Natural killer cell treated with Interleukin-12 subunit alpha and Interleukin-12 subunit beta and Interleukin-15 and Interleukin-18, amount 100 ng/mL, for 72 hours (primary cell): ENCODE measurements around the gene E2F4. TPM values are rescaled to one million over a fixed set of nuclear protein-coding genes. Genes with fewer than 3 reads are reported as not detected.

Experiments
- ATAC-seq, 2 donors: fragments of 150-1000 bp; cut with Tn5 transposase in 1 of 2; sonication (Bioruptor Pico), chemical (Tn5 transposase) in 1 of 2; 2 replicates each; pipeline ENCODE4 v1.10.0; 2021
- DNase-seq: peaks from one replicate; pipeline ENCODE4 v3.0.0; 2022; ENCODE audit warnings: low spot score
- H3K27ac Mint-ChIP-seq, 2 donors: 1 replicate in 1 of 2; 2 replicates in 1 of 2; pipeline ENCODE4 v1.8.0; 2022; ENCODE audit warnings: mixed read lengths in 2 of 2, mild to moderate bottlenecking in 1 of 2, moderate library complexity in 1 of 2
- H3K27me3 Mint-ChIP-seq, 2 donors: 1 replicate in 1 of 2; 2 replicates in 1 of 2; pipeline ENCODE4 v1.8.0; 2022; ENCODE audit warnings: mixed read lengths in 2 of 2
- H3K36me3 Mint-ChIP-seq: one replicate; pipeline ENCODE4 v1.8.0; 2022; ENCODE audit warnings: mixed read lengths
- H3K4me1 Mint-ChIP-seq, 2 donors: 1 replicate in 1 of 2; 2 replicates in 1 of 2; pipeline ENCODE4 v1.8.0; 2022; ENCODE audit warnings: low read depth in 2 of 2, mixed read lengths in 2 of 2, mild to moderate bottlenecking in 1 of 2
- H3K4me3 Mint-ChIP-seq: one replicate; pipeline ENCODE4 v1.8.0; 2022; ENCODE audit warnings: mixed read lengths
- H3K9me3 Mint-ChIP-seq: 2 replicates; pipeline ENCODE4 v1.8.0; 2022; ENCODE audit warnings: mixed read lengths
- total RNA-seq, 2 donors: library from RNA; stranded (reverse); gene quantifications; one replicate each; pipeline ENCODE4 v1.2.3, GENCODE V29; 2022

E2F4 gene
- total RNA-seq, 2 donors from 2014 or later: 110 to 188 TPM

- DNase-seq: peak; percentile 88
- Mint-ChIP-seq H3K27ac (peak overlapping the region; percentile 57 to 81), H3K27me3 (peaks cover 28 to 29% of the 10 kb centered on the region in 2 donors), H3K36me3 (no peaks in the 10 kb centered on the region), H3K9me3 (no peaks in the 10 kb centered on the region), H3K4me1 (peaks cover 47 to 51% of the 10 kb centered on the region in 2 donors), H3K4me3 (peak overlapping the region; percentile 85)
- peak; percentile 83 to 84 for ATAC-seq
Observed at GRCh38 chr16:67173808-67174705, 17.9 kb upstream of the E2F4 start.

GRCh38 chr16:67174706-67175231, 17.2 kb upstream of the E2F4 start:
- peaks cover 47 to 49% of the 10 kb centered on the region in 2 donors for H3K4me1 Mint-ChIP-seq

GRCh38 chr16:67176662-67177061, 15.3 kb upstream of the E2F4 start:
- no peaks in the 10 kb centered on the region for H3K36me3 Mint-ChIP-seq
- no peak overlapping the region for H3K27ac Mint-ChIP-seq
- no peak for DNase-seq
- H3K4me3 Mint-ChIP-seq: no peak overlapping the region
- H3K9me3 Mint-ChIP-seq: no peaks in the 10 kb centered on the region
- peaks cover 12 to 18% of the 10 kb centered on the region in 2 donors for H3K27me3 Mint-ChIP-seq
- ATAC-seq: no peak
- peaks cover 32 to 34% of the 10 kb centered on the region in 2 donors for H3K4me1 Mint-ChIP-seq

More at GRCh38 chr16:67174706-67175231, 17.2 kb upstream of the E2F4 start:
- no peak overlapping the region for H3K4me3 Mint-ChIP-seq
- no peak overlapping the region for H3K27ac Mint-ChIP-seq
- ATAC-seq (no peak), DNase-seq (no peak)
- no peaks in the 10 kb centered on the region for H3K9me3 Mint-ChIP-seq
- H3K27me3 Mint-ChIP-seq: peaks cover 27 to 29% of the 10 kb centered on the region in 2 donors
- H3K36me3 Mint-ChIP-seq: no peaks in the 10 kb centered on the region

GRCh38 chr16:67177743-67178699, 13.9 kb upstream of the E2F4 start:
- ATAC-seq: peak; percentile 39 to 43

GRCh38 chr16:67179421-67180080, 12.4 kb upstream of the E2F4 start:
- Mint-ChIP-seq H3K27me3 (peaks cover 7 to 9% of the 10 kb centered on the region in 2 donors), H3K9me3 (no peaks in the 10 kb centered on the region), H3K4me1 (peaks cover 15 to 19% of the 10 kb centered on the region in 2 donors), H3K27ac (no peak overlapping the region), H3K36me3 (no peaks in the 10 kb centered on the region), H3K4me3 (no peak overlapping the region)
- DNase-seq (no peak), ATAC-seq (no peak)

More at GRCh38 chr16:67177743-67178699, 13.9 kb upstream of the E2F4 start:
- H3K27me3 Mint-ChIP-seq: peaks cover 7 to 14% of the 10 kb centered on the region in 2 donors
- no peaks in the 10 kb centered on the region for H3K9me3 Mint-ChIP-seq
- no peak overlapping the region for H3K27ac Mint-ChIP-seq
- peak overlapping the region; percentile 44 for H3K4me3 Mint-ChIP-seq
- peaks cover 25 to 30% of the 10 kb centered on the region in 2 donors for H3K4me1 Mint-ChIP-seq
- H3K36me3 Mint-ChIP-seq: no peaks in the 10 kb centered on the region
- no peak for DNase-seq

- Mint-ChIP-seq H3K4me1 (peaks cover 17 to 21% of the 10 kb centered on the region in 2 donors), H3K27me3 (peaks cover 7 to 9% of the 10 kb centered on the region in 2 donors), H3K36me3 (no peaks in the 10 kb centered on the region), H3K4me3 (no peak overlapping the region), H3K9me3 (no peaks in the 10 kb centered on the region), H3K27ac (no peak overlapping the region)
- ATAC-seq (no peak), DNase-seq (no peak)
Observed at GRCh38 chr16:67180166-67180565, 11.8 kb upstream of the E2F4 start.

- DNase-seq: no peak
- H3K27ac Mint-ChIP-seq: no peak overlapping the region
- ATAC-seq: no peak
- peaks cover 23 to 24% of the 10 kb centered on the region in 2 donors for H3K4me1 Mint-ChIP-seq
- no peaks in the 10 kb centered on the region for H3K36me3 Mint-ChIP-seq
- H3K27me3 Mint-ChIP-seq: peaks cover 7 to 14% of the 10 kb centered on the region in 2 donors
- H3K9me3 Mint-ChIP-seq: no peaks in the 10 kb centered on the region
- no peak overlapping the region for H3K4me3 Mint-ChIP-seq
Observed at GRCh38 chr16:67181346-67181745, 10.6 kb upstream of the E2F4 start.

- Mint-ChIP-seq H3K36me3 (no peaks in the 10 kb centered on the region), H3K4me3 (no peak overlapping the region)
Observed at GRCh38 chr16:67182288-67182687, 9.7 kb upstream of the E2F4 start.

GRCh38 chr16:67183284-67183626, 8.7 kb upstream of the E2F4 start:
- Mint-ChIP-seq H3K27me3 (peaks cover 0 to 5% of the 10 kb centered on the region in 2 donors), H3K4me3 (no peak overlapping the region), H3K27ac (no peak overlapping the region)

More at GRCh38 chr16:67182288-67182687, 9.7 kb upstream of the E2F4 start:
- Mint-ChIP-seq H3K27me3 (peaks cover 5 to 10% of the 10 kb centered on the region in 2 donors), H3K9me3 (no peaks in the 10 kb centered on the region), H3K27ac (no peak overlapping the region), H3K4me1 (peaks cover 20% of the 10 kb centered on the region in 2 donors)
- ATAC-seq: no peak
- no peak for DNase-seq

GRCh38 chr16:67183627-67184452, 8.1 kb upstream of the E2F4 start, which contains the start of gene MATCAP1:
Gene MATCAP1, minus strand, starts transcription at chr16:67183963. Its CDS starts 3,353 bp downstream, at chr16:67180610.
- Mint-ChIP-seq H3K9me3 (no peaks in the 10 kb centered on the region), H3K27ac (no peak within 1 kb of the TSS), H3K36me3 (no peaks in the 10 kb centered on the region), H3K4me3 (peak within 1 kb of the TSS; percentile 85), H3K27me3 (peaks cover 0 to 5% of the 10 kb centered on the region in 2 donors), H3K4me1 (peaks cover 10% of the 10 kb centered on the region in 2 donors)
- ATAC-seq (peak; percentile 97), DNase-seq (peak; percentile 95)

More at GRCh38 chr16:67183284-67183626, 8.7 kb upstream of the E2F4 start:
- no peak for ATAC-seq
- Mint-ChIP-seq H3K9me3 (no peaks in the 10 kb centered on the region), H3K4me1 (peaks cover 14% of the 10 kb centered on the region in 2 donors), H3K36me3 (no peaks in the 10 kb centered on the region)
- DNase-seq: no peak

GRCh38 chr16:67184453-67184994, 7.4 kb upstream of the E2F4 start:
- Mint-ChIP-seq H3K27me3 (peaks cover 0 to 5% of the 10 kb centered on the region in 2 donors), H3K36me3 (no peaks in the 10 kb centered on the region), H3K27ac (no peak overlapping the region), H3K9me3 (no peaks in the 10 kb centered on the region), H3K4me3 (peak overlapping the region; percentile 85), H3K4me1 (peaks cover 8% of the 10 kb centered on the region in 2 donors)
- DNase-seq (no peak), ATAC-seq (no peak)
